NCI-H82 treated with DMSO at 0.1 percent for 48 hours (cell line): ENCODE data around the gene NTF3.
"Not testable (repeated sequence)": the region's sequence is repeated elsewhere in the genome, so short reads cannot be mapped to it uniquely, and the experiment has no call there.

Experiments
- DNase-seq: peaks from one replicate; lab custom pipeline; 2025; ENCODE audit not compliant: unreplicated experiment; lab: John Stamatoyannopoulos, UW

NTF3 gene

GRCh38 chr12:5524769-5525436, 93.0 kb downstream of the NTF3 start:
- no peak for DNase-seq

- DNase-seq = no peak
These were observed 94.0 kb downstream of the NTF3 start for GRCh38 chr12:5525783-5526367.

- DNase-seq = no peak
These were observed 101.5 kb downstream of the NTF3 start for GRCh38 chr12:5533368-5533767.

GRCh38 chr12:5534426-5535199, 102.7 kb downstream of the NTF3 start:
- DNase-seq = no peak

- DNase-seq = no peak
These were observed 103.6 kb downstream of the NTF3 start for GRCh38 chr12:5535541-5535940.

- DNase-seq = not testable (repeated sequence)
These were observed 105.2 kb downstream of the NTF3 start for GRCh38 chr12:5537026-5537615.

- no peak for DNase-seq
These were observed 105.9 kb downstream of the NTF3 start for GRCh38 chr12:5537771-5538170.
